Naive thymus-derived CD4-positive, alpha-beta T cell (primary cell): ENCODE measurements around the gene PID1. TPM values are rescaled to one million over a fixed set of nuclear protein-coding genes. Genes with fewer than 3 reads are reported as not detected.

Source experiments
- ATAC-seq: fragments of 150-1000 bp; cut with Tn5 transposase; 2 replicates; pipeline ENCODE4 v1.10.0; 2021; ENCODE audit warnings: mild to moderate bottlenecking, moderate library complexity
- CTCF ChIA-PET: fragments of 350-600 bp; sonication (Branson Sonifier 250); formaldehyde crosslinking; loops from one replicate; lab custom pipeline; 2021; ENCODE audit warnings: antibody characterized with exemption; lab: Charles Lee
- POLR2A ChIA-PET: fragments of 350-600 bp; sonication (Branson Sonifier 250); formaldehyde crosslinking; loops from one replicate; lab custom pipeline; 2021; ENCODE audit warnings: antibody characterized with exemption, inconsistent platforms; lab: Charles Lee
- DNase-seq, 9 donors: peaks; one replicate each; pipeline versions ENCODE4 v3.0.0 to v3.0.0-alpha.2; 2020 to 2022; ENCODE audit warnings: mixed read lengths in 1 of 9
- H3K27ac ChIP-seq: one replicate; pipeline ENCODE4 v1.7.0; 2013; ENCODE audit warnings: mild to moderate bottlenecking, low read depth, low read length, moderate library complexity
- H3K27me3 ChIP-seq, 2 donors: one replicate each; pipeline ENCODE4 v1.7.0; 2013; ENCODE audit warnings: low read length in 2 of 2, mild to moderate bottlenecking in 2 of 2, moderate library complexity in 2 of 2; ENCODE audit not compliant: control insufficient read depth in 2 of 2, insufficient read depth in 2 of 2
- H3K36me3 ChIP-seq, 3 experiments: 1 replicate in 2 of 3; 2 replicates in 1 of 3; pipeline ENCODE4 v1.7.0; 2013; ENCODE audit warnings: low read length in 3 of 3, mild to moderate bottlenecking in 3 of 3, moderate library complexity in 1 of 3; ENCODE audit not compliant: insufficient read depth in 3 of 3, control insufficient read depth in 2 of 3
- H3K4me1 ChIP-seq, 2 donors: one replicate each; pipeline ENCODE4 v1.7.0; 2013; ENCODE audit warnings: low read length in 2 of 2, mild to moderate bottlenecking in 2 of 2, moderate library complexity in 1 of 2; ENCODE audit not compliant: control insufficient read depth in 2 of 2, insufficient read depth in 2 of 2
- H3K4me3 ChIP-seq: 2 replicates; pipeline ENCODE4 v1.7.0; 2013; ENCODE audit warnings: mild to moderate bottlenecking, low read length
- H3K9me3 ChIP-seq, 3 experiments: 1 replicate in 2 of 3; 2 replicates in 1 of 3; pipeline ENCODE4 v1.7.0; 2013; ENCODE audit warnings: low read length in 3 of 3; ENCODE audit not compliant: control insufficient read depth in 2 of 3
- H3K27ac Mint-ChIP-seq, 9 donors: one replicate each; pipeline ENCODE4 v1.8.0; 2020 to 2022; ENCODE audit warnings: mixed read lengths in 9 of 9, mild to moderate bottlenecking in 8 of 9, moderate library complexity in 5 of 9, inconsistent platforms in 2 of 9
- H3K27me3 Mint-ChIP-seq, 5 donors: one replicate each; pipeline ENCODE4 v1.8.0; 2021 to 2022; ENCODE audit warnings: mixed read lengths in 5 of 5, mild to moderate bottlenecking in 1 of 5
- H3K36me3 Mint-ChIP-seq, 5 donors: one replicate each; pipeline ENCODE4 v1.8.0; 2020 to 2022; ENCODE audit warnings: mixed read lengths in 5 of 5, mild to moderate bottlenecking in 3 of 5, inconsistent platforms in 1 of 5
- H3K4me1 Mint-ChIP-seq, 7 donors: one replicate each; pipeline ENCODE4 v1.8.0; 2020 to 2022; ENCODE audit warnings: mixed read lengths in 7 of 7, mild to moderate bottlenecking in 3 of 7, inconsistent platforms in 1 of 7
- H3K4me3 Mint-ChIP-seq, 10 donors: one replicate each; pipeline ENCODE4 v1.8.0; 2020 to 2022; ENCODE audit warnings: mild to moderate bottlenecking in 10 of 10, mixed read lengths in 10 of 10, moderate library complexity in 6 of 10, inconsistent platforms in 2 of 10
- H3K9me3 Mint-ChIP-seq, 11 donors: one replicate each; pipeline ENCODE4 v1.8.0; 2020 to 2022; ENCODE audit warnings: mixed read lengths in 11 of 11, mild to moderate bottlenecking in 4 of 11, inconsistent platforms in 1 of 11, moderate library complexity in 1 of 11
- intact Hi-C, 2 donors: fragments of 100-400 bp; cut with micrococcal nuclease; formaldehyde crosslinking; loops; one replicate each; pipeline ENCODE4 v1.15.1; 2023
- polyA plus RNA-seq, 2 donors: library from polyadenylated mRNA; unstranded; fragments of 300-500 nt; fragmentation: Illumina TruSeq; gene quantifications; one replicate each; pipeline ENCODE4 v1.2.3, GENCODE V29; 2021
- total RNA-seq, 6 experiments: library from RNA in 5 of 6; stranded (reverse) in 5 of 6; gene quantifications; 1 replicate in 5 of 6; 2 replicates in 1 of 6; pipeline ENCODE4 v1.2.3 and lab custom pipeline; 2021 to 2026

The PID1 gene
- total and polyA plus RNA-seq, 7 experiments from 2014 or later: 0.07 to 5.3 (median 1.1) TPM; not detected in 2

DNA sequence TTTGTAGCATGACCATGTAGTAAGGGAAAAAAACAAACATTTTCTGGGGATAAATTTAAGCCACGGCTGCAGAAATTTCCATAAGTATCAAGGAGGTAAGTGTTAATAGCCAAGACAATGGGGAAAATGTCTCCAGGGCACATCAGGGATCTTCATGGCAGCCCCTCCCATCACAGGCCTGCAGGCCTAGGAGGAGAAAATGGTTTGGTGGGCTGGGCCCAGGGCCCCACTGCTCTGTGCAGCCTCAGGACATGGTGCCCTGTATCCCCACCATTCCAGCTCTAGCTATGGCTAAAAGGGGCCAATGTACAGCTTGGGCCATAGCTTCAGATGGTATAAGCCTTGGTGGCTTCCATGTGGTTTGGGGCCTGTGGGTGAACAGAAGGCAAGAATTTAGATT, 271.8 kb downstream of the PID1 start:
- Mint-ChIP-seq H3K36me3 (peaks cover 0 to 7% (median 0%) of the 10 kb centered on the region in 5 donors), H3K4me1 (no peaks in the 10 kb centered on the region), H3K27me3 (no peaks in the 10 kb centered on the region), H3K4me3 (no peak overlapping the region), H3K9me3 (peaks cover 10 to 43% (median 20%) of the 10 kb centered on the region in 11 donors), H3K27ac (no peak overlapping the region)
- no peak for DNase-seq
- Histone ChIP-seq H3K9me3 (peaks cover 0 to 15% (median 0%) of the 10 kb centered on the region in 3 experiments), H3K36me3 (no peaks in the 10 kb centered on the region), H3K4me3 (no peak overlapping the region), H3K27ac (no peak overlapping the region), H3K4me1 (no peaks in the 10 kb centered on the region), H3K27me3 (no peaks in the 10 kb centered on the region)
- POLR2A ChIA-PET: no interaction called here
- intact Hi-C loops: no loop called here
- ATAC-seq: no peak
- CTCF ChIA-PET: no interaction called here

DNA sequence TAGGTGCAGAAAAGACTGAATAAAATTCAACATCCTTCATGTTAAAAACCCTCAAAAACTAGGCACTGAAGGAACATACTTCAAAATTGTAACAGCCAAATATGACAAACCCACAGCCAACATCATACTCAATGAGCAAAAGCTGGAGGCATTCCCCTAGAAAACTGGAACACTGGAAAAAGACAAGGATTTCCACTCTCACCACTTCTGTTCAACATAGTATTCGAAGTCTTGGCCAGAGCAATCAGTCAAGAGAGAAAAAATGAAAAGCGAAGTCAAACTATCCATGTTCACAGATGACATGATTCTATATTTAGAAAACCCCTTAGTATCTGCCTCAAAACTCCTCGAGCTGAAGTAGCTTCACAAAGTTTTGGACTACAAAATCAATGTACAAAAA, 282.3 kb downstream of the PID1 start:
- H3K9me3 Mint-ChIP-seq: peaks cover 0 to 24% (median 10%) of the 10 kb centered on the region in 11 donors
- no peaks in the 10 kb centered on the region for H3K36me3 Mint-ChIP-seq
- no peak for ATAC-seq
- ChIA-PET CTCF (no interaction called here), POLR2A (no interaction called here)
- H3K4me3 ChIP-seq: no peak overlapping the region
- H3K4me1 ChIP-seq: no peaks in the 10 kb centered on the region
- H3K27ac Mint-ChIP-seq: no peak overlapping the region
- DNase-seq: no peak
- no peaks in the 10 kb centered on the region for H3K4me1 Mint-ChIP-seq
- no peak overlapping the region for H3K27ac ChIP-seq
- H3K27me3 ChIP-seq: no peaks in the 10 kb centered on the region
- H3K9me3 ChIP-seq: peaks cover 0 to 15% (median 0%) of the 10 kb centered on the region in 3 experiments
- H3K36me3 ChIP-seq: no peaks in the 10 kb centered on the region
- no peak overlapping the region for H3K4me3 Mint-ChIP-seq
- H3K27me3 Mint-ChIP-seq: no peaks in the 10 kb centered on the region
- intact Hi-C loops: no loop called here

DNA sequence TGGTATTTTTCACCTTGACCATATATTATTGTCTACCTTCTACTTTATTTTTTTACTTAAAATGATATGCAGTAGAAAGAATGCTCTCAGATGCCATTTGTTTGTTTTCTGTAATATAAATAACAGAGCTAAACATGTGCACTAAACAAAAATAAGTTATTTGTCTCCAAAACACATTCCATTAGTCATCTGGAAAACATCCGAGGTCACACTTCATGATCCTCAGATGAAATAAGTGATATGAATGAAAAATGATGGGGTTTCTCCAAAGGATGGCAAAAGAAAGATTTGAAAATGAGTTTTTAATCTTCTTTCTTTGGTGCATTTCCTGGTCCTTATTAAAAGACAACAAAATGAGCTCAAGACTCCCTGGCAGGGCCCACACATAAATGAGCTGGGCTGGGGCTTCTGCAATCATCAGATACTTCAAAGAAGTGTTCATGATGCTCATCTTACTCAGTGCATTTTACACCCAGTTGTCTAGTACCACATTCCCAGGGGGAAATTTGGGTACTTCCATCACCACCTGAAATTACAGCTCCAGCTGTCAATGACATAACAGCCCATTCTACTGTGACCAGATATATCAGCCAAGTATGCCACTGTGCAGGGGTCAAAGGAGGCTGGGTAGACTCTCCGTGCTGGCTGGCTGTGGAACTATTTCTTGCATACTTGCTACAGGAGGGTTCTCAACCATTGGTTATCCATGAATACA, 283.5 kb downstream of the PID1 start:
- ATAC-seq: no peak
- H3K4me1 Mint-ChIP-seq: no peaks in the 10 kb centered on the region
- DNase-seq: no peak

DNA sequence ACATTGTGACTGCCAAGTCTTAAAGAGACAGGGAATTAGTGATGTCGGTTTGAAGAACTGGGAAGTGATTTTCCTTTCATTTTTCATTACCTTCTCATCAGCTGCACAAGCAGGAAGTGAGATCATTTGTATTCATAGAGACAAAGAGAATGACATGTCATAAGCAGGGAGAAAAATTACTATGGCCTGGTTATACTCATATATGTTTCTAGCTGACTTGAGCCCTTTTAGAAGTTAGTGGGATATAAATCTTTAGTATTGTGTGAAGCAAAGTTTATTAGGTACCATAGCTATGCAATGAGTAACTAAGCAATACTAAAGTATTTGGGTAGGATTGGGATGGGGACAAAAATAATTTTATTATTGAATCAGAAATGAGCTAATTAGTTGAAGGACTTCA, 284.1 kb downstream of the PID1 start:
- ATAC-seq (no peak), DNase-seq (no peak)
- Histone ChIP-seq H3K4me1 (no peaks in the 10 kb centered on the region), H3K4me3 (no peak overlapping the region), H3K9me3 (peaks cover 0 to 8% (median 0%) of the 10 kb centered on the region in 3 experiments), H3K27me3 (no peaks in the 10 kb centered on the region), H3K27ac (no peak overlapping the region), H3K36me3 (no peaks in the 10 kb centered on the region)
- H3K27ac Mint-ChIP-seq: no peak overlapping the region
- H3K9me3 Mint-ChIP-seq: peaks cover 0 to 27% (median 13%) of the 10 kb centered on the region in 11 donors
- CTCF ChIA-PET: interaction anchor here (0.6 kb wide), 1 partner anchor 18 kb away, joined by 3 read pairs; no protein-coding TSS in a partner anchor
- POLR2A ChIA-PET: no interaction called here
- no peaks in the 10 kb centered on the region for H3K27me3 Mint-ChIP-seq
- H3K4me3 Mint-ChIP-seq: no peak overlapping the region
- intact Hi-C loops: no loop called here
- no peaks in the 10 kb centered on the region for H3K36me3 Mint-ChIP-seq
- H3K4me1 Mint-ChIP-seq: no peaks in the 10 kb centered on the region

More for the DNA sequence above, 283.5 kb downstream of the PID1 start:
- no peaks in the 10 kb centered on the region for H3K4me1 ChIP-seq
- Mint-ChIP-seq H3K9me3 (peaks cover 0 to 22% (median 10%) of the 10 kb centered on the region in 11 donors), H3K27ac (no peak overlapping the region), H3K4me3 (no peak overlapping the region), H3K36me3 (no peaks in the 10 kb centered on the region), H3K27me3 (no peaks in the 10 kb centered on the region)
- ChIA-PET CTCF (interaction anchor here (0.6 kb wide), 1 partner anchor 18 kb away, joined by 3 read pairs; no protein-coding TSS in a partner anchor), POLR2A (no interaction called here)
- intact Hi-C loops: no loop called here
- H3K36me3 ChIP-seq: no peaks in the 10 kb centered on the region
- H3K27me3 ChIP-seq: no peaks in the 10 kb centered on the region
- H3K4me3 ChIP-seq: no peak overlapping the region
- no peak overlapping the region for H3K27ac ChIP-seq
- H3K9me3 ChIP-seq: peaks cover 0 to 14% (median 0%) of the 10 kb centered on the region in 3 experiments

DNA sequence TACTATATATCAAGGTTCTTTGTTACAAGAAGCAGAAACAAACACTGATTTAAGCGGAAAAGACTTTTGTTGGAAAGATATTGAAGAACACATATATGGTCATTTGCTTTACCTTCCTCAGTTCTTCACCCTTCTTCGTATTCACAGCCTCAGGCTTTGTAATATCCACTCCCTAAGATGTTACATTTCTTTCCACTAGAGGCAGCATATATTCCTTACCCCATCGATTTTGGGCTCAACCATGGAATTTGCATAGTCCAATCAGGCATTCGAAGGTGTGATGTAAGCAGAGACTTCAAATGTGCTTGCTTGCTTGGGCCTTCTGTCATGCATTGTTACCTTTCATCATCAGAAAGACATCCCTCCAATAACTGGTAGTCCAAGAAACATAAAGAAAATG, 287.4 kb downstream of the PID1 start:
- DNase-seq (no peak), ATAC-seq (no peak)
- ChIA-PET CTCF (no interaction called here), POLR2A (no interaction called here)
- Histone ChIP-seq H3K27me3 (no peaks in the 10 kb centered on the region), H3K36me3 (no peaks in the 10 kb centered on the region), H3K4me3 (no peak overlapping the region), H3K27ac (no peak overlapping the region), H3K4me1 (no peaks in the 10 kb centered on the region), H3K9me3 (no peaks in the 10 kb centered on the region)
- intact Hi-C loops: no loop called here
- Mint-ChIP-seq H3K27me3 (no peaks in the 10 kb centered on the region), H3K9me3 (peaks cover 4 to 46% (median 14%) of the 10 kb centered on the region in 11 donors), H3K4me1 (no peaks in the 10 kb centered on the region), H3K27ac (no peak overlapping the region), H3K4me3 (no peak overlapping the region), H3K36me3 (peaks cover 0 to 3% (median 0%) of the 10 kb centered on the region in 5 donors)

DNA sequence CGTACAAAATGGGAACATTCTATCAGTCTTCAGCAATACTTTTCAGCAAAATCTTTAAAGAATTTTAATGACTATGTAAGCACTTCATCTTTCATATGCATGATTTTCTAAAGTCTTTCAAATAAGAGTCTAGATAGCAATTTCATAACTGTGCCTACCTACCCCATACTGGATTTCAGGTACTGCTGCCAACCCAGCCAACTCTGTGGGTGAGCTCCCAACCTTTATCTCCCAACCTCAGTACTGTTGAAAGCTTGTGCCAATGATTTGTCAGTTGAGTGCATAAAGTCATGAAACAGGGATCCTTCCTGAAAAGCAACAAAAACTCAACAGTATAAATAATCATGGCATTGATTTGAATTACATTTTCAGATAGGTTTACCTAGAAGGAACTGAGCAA, 296.9 kb downstream of the PID1 start:
- ChIA-PET CTCF (no interaction called here), POLR2A (no interaction called here)
- no peaks in the 10 kb centered on the region for H3K27me3 ChIP-seq

More for the DNA sequence above, 296.9 kb downstream of the PID1 start:
- no peak overlapping the region for H3K4me3 Mint-ChIP-seq
- H3K27me3 Mint-ChIP-seq: no peaks in the 10 kb centered on the region
- Histone ChIP-seq H3K4me1 (no peaks in the 10 kb centered on the region), H3K4me3 (no peak overlapping the region), H3K27ac (no peak overlapping the region), H3K36me3 (no peaks in the 10 kb centered on the region), H3K9me3 (no peaks in the 10 kb centered on the region)
- no peak for DNase-seq
- H3K4me1 Mint-ChIP-seq: no peaks in the 10 kb centered on the region
- intact Hi-C loops: no loop called here
- no peak overlapping the region for H3K27ac Mint-ChIP-seq
- H3K36me3 Mint-ChIP-seq: no peaks in the 10 kb centered on the region
- no peak for ATAC-seq
- peaks cover 0 to 28% (median 5%) of the 10 kb centered on the region in 11 donors for H3K9me3 Mint-ChIP-seq
